ENCODE measurements around the gene MRTO4.

DNA sequence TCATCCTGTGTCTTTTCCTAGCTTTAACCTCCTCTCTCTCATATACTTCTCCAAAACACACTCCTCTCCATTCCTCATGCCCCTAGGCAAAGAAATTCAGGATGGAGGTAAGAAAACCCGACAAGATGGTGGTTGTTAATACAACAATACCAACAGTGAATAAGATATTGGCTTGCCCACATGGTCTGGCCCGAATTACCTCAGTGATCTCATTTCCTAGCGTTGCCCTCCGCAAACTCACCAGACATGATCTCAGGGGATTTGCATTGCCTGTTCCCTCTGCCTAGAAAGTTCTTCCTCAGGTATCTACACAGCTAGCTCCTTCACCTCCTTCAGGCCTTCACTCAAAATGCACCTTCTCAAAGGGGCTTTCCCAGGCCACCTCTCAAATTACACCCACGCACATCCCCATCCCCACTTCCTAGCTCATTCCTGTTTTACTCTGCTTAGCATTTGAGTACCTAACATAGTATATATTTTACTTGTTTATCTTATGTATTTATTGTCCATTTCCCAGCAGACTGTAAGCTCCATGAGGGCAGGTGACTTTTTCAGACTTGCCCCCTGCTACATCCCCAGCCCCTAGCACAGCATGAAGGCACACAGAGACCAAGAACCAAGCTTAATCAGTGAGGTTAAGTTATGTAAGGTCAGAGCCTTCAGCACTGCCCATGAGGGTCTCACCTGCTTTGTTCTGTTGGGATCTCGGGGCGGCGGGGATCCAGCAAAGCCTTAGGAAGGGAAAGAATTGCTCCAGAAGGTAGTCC, 31.3 kb upstream of the MRTO4 start:
- TF ChIP-seq, protein P1, sequence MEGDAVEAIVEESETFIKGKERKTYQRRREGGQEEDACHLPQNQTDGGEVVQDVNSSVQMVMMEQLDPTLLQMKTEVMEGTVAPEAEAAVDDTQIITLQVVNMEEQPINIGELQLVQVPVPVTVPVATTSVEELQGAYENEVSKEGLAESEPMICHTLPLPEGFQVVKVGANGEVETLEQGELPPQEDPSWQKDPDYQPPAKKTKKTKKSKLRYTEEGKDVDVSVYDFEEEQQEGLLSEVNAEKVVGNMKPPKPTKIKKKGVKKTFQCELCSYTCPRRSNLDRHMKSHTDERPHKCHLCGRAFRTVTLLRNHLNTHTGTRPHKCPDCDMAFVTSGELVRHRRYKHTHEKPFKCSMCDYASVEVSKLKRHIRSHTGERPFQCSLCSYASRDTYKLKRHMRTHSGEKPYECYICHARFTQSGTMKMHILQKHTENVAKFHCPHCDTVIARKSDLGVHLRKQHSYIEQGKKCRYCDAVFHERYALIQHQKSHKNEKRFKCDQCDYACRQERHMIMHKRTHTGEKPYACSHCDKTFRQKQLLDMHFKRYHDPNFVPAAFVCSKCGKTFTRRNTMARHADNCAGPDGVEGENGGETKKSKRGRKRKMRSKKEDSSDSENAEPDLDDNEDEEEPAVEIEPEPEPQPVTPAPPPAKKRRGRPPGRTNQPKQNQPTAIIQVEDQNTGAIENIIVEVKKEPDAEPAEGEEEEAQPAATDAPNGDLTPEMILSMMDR (IDR thresholded peaks at IDR 0.05): no peak
- no peak for TF ChIP-seq POLR2A (IDR thresholded peaks at IDR 0.05)
